H9 (cell line): ENCODE data around the gene BCLAF1. TPM values are rescaled to one million over a fixed set of nuclear protein-coding genes. Genes with fewer than 3 reads are reported as not detected.

Experiments used
- DNase-seq: peaks from one replicate; pipeline ENCODE4 v3.0.0-alpha.2; 2017
- H2AFZ ChIP-seq: one replicate; pipeline ENCODE4 v1.6.1; 2013; ENCODE audit warnings: mild to moderate bottlenecking, low read length, control low read depth, moderate library complexity
- H2AK5ac ChIP-seq: 2 replicates; pipeline ENCODE4 v1.6.1; 2013; ENCODE audit warnings: low read length, control low read depth, mixed read lengths; ENCODE audit not compliant: insufficient read length
- H2BK120ac ChIP-seq: one replicate; pipeline ENCODE4 v1.6.1; 2013; ENCODE audit warnings: low read depth, mild to moderate bottlenecking, low read length, control low read depth, inconsistent platforms; ENCODE audit not compliant: poor library complexity, severe bottlenecking
- H2BK12ac ChIP-seq: 2 replicates; pipeline ENCODE4 v1.6.1; 2013; ENCODE audit warnings: low read length, control low read depth, mixed read lengths, low read depth; ENCODE audit not compliant: insufficient read length
- H2BK15ac ChIP-seq: 2 replicates; pipeline ENCODE4 v1.6.1; 2013; ENCODE audit warnings: low read depth, low read length, control low read depth
- H2BK20ac ChIP-seq: one replicate; pipeline ENCODE4 v1.6.1; 2013; ENCODE audit warnings: low read depth, mild to moderate bottlenecking, low read length, control low read depth, inconsistent platforms; ENCODE audit not compliant: poor library complexity, severe bottlenecking
- H2BK5ac ChIP-seq: 2 replicates; pipeline ENCODE4 v1.6.1; 2013; ENCODE audit warnings: low read length, control low read depth, mixed read lengths; ENCODE audit not compliant: insufficient read length
- H3K14ac ChIP-seq: 2 replicates; pipeline ENCODE4 v1.6.1; 2013; ENCODE audit warnings: low read length, control low read depth; ENCODE audit not compliant: insufficient read depth
- H3K18ac ChIP-seq: 2 replicates; pipeline ENCODE4 v1.6.1; 2013; ENCODE audit warnings: low read depth, mild to moderate bottlenecking, mixed read lengths, low read length, control low read depth; ENCODE audit not compliant: insufficient read length
- H3K23ac ChIP-seq: 2 replicates; pipeline ENCODE4 v1.6.1; 2013; ENCODE audit warnings: low read length, control low read depth, mixed read lengths, low read depth; ENCODE audit not compliant: insufficient read length
- H3K23me2 ChIP-seq: 2 replicates; pipeline ENCODE4 v1.6.1; 2013; ENCODE audit warnings: low read depth, mild to moderate bottlenecking, mixed read lengths, low read length, control low read depth; ENCODE audit not compliant: insufficient read length, poor library complexity, severe bottlenecking
- H3K27ac ChIP-seq: 2 replicates; pipeline ENCODE4 v1.5.1; 2013; ENCODE audit warnings: low read length, control low read depth, mixed read lengths, low read depth; ENCODE audit not compliant: insufficient read length
- H3K27me3 ChIP-seq: 2 replicates; pipeline ENCODE4 v1.6.1; 2013; ENCODE audit warnings: low read length, control low read depth, inconsistent platforms; ENCODE audit not compliant: insufficient read depth
- H3K4ac ChIP-seq: 2 replicates; pipeline ENCODE4 v1.6.1; 2013; ENCODE audit warnings: low read depth, mild to moderate bottlenecking, control low read depth, inconsistent platforms, low read length, moderate library complexity
- H3K4me1 ChIP-seq: 2 replicates; pipeline ENCODE4 v1.6.1; 2013; ENCODE audit warnings: low read length, control low read depth, inconsistent platforms; ENCODE audit not compliant: insufficient read depth
- H3K4me2 ChIP-seq: 2 replicates; pipeline ENCODE4 v1.6.1; 2013; ENCODE audit warnings: low read length, control low read depth, mixed read lengths; ENCODE audit not compliant: insufficient read length, insufficient read depth
- H3K56ac ChIP-seq: 2 replicates; pipeline ENCODE4 v1.6.1; 2013; ENCODE audit warnings: low read depth, mild to moderate bottlenecking, mixed read lengths, low read length, control low read depth; ENCODE audit not compliant: insufficient read length
- H3K79me1 ChIP-seq: 2 replicates; pipeline ENCODE4 v1.6.1; 2013; ENCODE audit warnings: low read depth, mild to moderate bottlenecking, moderate library complexity, low read length, control low read depth, inconsistent platforms; ENCODE audit not compliant: insufficient read depth, poor library complexity, severe bottlenecking
- H3K79me2 ChIP-seq: 2 replicates; pipeline ENCODE4 v1.6.1; 2013; ENCODE audit warnings: low read length, control low read depth, inconsistent platforms; ENCODE audit not compliant: insufficient read depth
- H3K9ac ChIP-seq: 2 replicates; pipeline ENCODE4 v1.6.1; 2013; ENCODE audit warnings: low read length, control low read depth, mixed read lengths; ENCODE audit not compliant: insufficient read length; ENCODE audit errors: extremely low read depth
- H3K9me3 ChIP-seq: one replicate; pipeline ENCODE4 v1.6.1; 2013; ENCODE audit warnings: low read depth, low read length, inconsistent platforms; ENCODE audit not compliant: control insufficient read depth
- H3T11ph ChIP-seq: one replicate; pipeline ENCODE4 v1.6.1; 2013; ENCODE audit warnings: mild to moderate bottlenecking, low read length, control low read depth, inconsistent platforms
- H4K20me1 ChIP-seq: one replicate; pipeline ENCODE4 v1.6.1; 2013; ENCODE audit not compliant: control insufficient read depth, insufficient read length, insufficient read depth
- H4K5ac ChIP-seq: 2 replicates; pipeline ENCODE4 v1.6.1; 2013; ENCODE audit warnings: low read depth, mild to moderate bottlenecking, mixed read lengths, low read length, control low read depth; ENCODE audit not compliant: insufficient read length
- H4K8ac ChIP-seq: replicated peaks from 2 replicates; pipeline ENCODE4 v1.6.1; 2013; ENCODE audit warnings: low read length, control low read depth, mixed read lengths, low read depth; ENCODE audit not compliant: insufficient read length
- H4K91ac ChIP-seq: 2 replicates; pipeline ENCODE4 v1.6.1; 2013; ENCODE audit warnings: low read depth, mild to moderate bottlenecking, moderate library complexity, mixed read lengths, low read length, control low read depth; ENCODE audit not compliant: insufficient read length
- H3K27ac Mint-ChIP-seq, 3 experiments: 2 replicates in 2 of 3; 3 replicates in 1 of 3; pipeline ENCODE4 v1.8.0; 2020 to 2021; ENCODE audit warnings: mixed read lengths in 3 of 3, mild to moderate bottlenecking in 1 of 3, moderate library complexity in 1 of 3
- H3K27me3 Mint-ChIP-seq: 2 replicates; pipeline ENCODE4 v1.8.0; 2021; ENCODE audit warnings: low read depth, mild to moderate bottlenecking, moderate library complexity, mixed read lengths
- H3K36me3 Mint-ChIP-seq, 3 experiments: 2 replicates in 2 of 3; 3 replicates in 1 of 3; pipeline ENCODE4 v1.8.0; 2020 to 2021; ENCODE audit warnings: low read depth in 3 of 3, mixed read lengths in 3 of 3; ENCODE audit not compliant: insufficient read depth in 1 of 3
- H3K4me1 Mint-ChIP-seq, 2 experiments: 2 replicates each; pipeline ENCODE4 v1.8.0; 2020; ENCODE audit warnings: mixed read lengths in 2 of 2
- H3K4me3 Mint-ChIP-seq, 2 experiments: 2 replicates in 1 of 2; 3 replicates in 1 of 2; pipeline ENCODE4 v1.8.0; 2020 to 2021; ENCODE audit warnings: mild to moderate bottlenecking in 2 of 2, mixed read lengths in 2 of 2, moderate library complexity in 1 of 2
- H3K9me3 Mint-ChIP-seq, 2 experiments: 2 replicates in 1 of 2; 3 replicates in 1 of 2; pipeline ENCODE4 v1.8.0; 2020; ENCODE audit warnings: mild to moderate bottlenecking in 2 of 2, mixed read lengths in 2 of 2, moderate library complexity in 1 of 2
- WGBS: extraction: QIAGEN DNeasy Blood & Tissue Kit; methylation state at CpG from one replicate; pipeline ENCODE4 v1.1.7; 2013; ENCODE audit warnings: missing lambda C conversion rate, low lambda C conversion rate, mixed read lengths; ENCODE audit not compliant: insufficient read length; ENCODE audit errors: extremely low coverage; 5-methylcytosine and 5-hydroxymethylcytosine counted together
- total RNA-seq: library from RNA; stranded (reverse); gene quantifications from 2 replicates; pipeline ENCODE4 v1.2.1, GENCODE V29; 2021
- TF ChIP-seq, protein P1 (sequence below): fragments of 200-600 bp; sonication (generic); conservative IDR thresholded peaks from 3 replicates; pipeline ENCODE4 v1.8.0; 2021; ENCODE audit warnings: antibody characterized with exemption, mild to moderate bottlenecking

The BCLAF1 gene
- total RNA-seq, 1 experiment from 2014 or later = 257 TPM

DNA sequence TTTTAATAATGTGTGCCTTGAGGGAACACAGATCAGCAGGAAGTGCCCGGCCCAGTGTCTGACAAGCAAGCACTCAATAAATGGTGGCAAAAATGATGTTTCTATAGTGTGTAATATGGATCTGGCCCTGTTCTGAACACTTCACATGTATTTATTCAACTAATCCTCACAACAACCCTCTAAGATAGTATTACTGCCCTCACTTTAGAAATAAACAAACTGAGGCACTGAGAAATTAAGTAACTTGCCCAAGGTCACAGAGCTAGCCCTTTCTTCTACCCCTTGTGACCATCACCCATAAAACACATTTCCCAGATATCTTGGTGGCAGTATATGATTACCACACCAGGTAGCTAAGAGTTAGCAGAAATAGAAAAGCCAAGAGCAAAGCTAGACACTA lies 26.7 kb downstream of the BCLAF1 start:
- no peak overlapping the region for H3K56ac ChIP-seq
- no peak overlapping the region for H4K8ac ChIP-seq
- no peak overlapping the region for H2BK5ac ChIP-seq
- H2BK15ac ChIP-seq = no peak overlapping the region
- DNase-seq = no peak
- no peaks in the 10 kb centered on the region for H3K79me1 ChIP-seq
- no peak overlapping the region for H4K5ac ChIP-seq
- no peaks in the 10 kb centered on the region for H3K4me1 ChIP-seq
- H2AK5ac ChIP-seq = no peak overlapping the region
- no peak overlapping the region for H2BK12ac ChIP-seq
- H3K9me3 Mint-ChIP-seq = no peaks in the 10 kb centered on the region
- H3K27ac ChIP-seq = no peak overlapping the region
- no peak overlapping the region for H3K4ac ChIP-seq
- no peak overlapping the region for H3K9ac ChIP-seq
- no peak overlapping the region for H2AFZ ChIP-seq
- H2BK20ac ChIP-seq = no peak overlapping the region
- no peaks in the 10 kb centered on the region for H4K20me1 ChIP-seq
- no peaks in the 10 kb centered on the region for H3K79me2 ChIP-seq
- no peak overlapping the region for H3K14ac ChIP-seq
- H3K4me1 Mint-ChIP-seq = no peaks in the 10 kb centered on the region
- no peak overlapping the region for H3K18ac ChIP-seq
- no peak overlapping the region for H2BK120ac ChIP-seq
- TF ChIP-seq, protein P1, sequence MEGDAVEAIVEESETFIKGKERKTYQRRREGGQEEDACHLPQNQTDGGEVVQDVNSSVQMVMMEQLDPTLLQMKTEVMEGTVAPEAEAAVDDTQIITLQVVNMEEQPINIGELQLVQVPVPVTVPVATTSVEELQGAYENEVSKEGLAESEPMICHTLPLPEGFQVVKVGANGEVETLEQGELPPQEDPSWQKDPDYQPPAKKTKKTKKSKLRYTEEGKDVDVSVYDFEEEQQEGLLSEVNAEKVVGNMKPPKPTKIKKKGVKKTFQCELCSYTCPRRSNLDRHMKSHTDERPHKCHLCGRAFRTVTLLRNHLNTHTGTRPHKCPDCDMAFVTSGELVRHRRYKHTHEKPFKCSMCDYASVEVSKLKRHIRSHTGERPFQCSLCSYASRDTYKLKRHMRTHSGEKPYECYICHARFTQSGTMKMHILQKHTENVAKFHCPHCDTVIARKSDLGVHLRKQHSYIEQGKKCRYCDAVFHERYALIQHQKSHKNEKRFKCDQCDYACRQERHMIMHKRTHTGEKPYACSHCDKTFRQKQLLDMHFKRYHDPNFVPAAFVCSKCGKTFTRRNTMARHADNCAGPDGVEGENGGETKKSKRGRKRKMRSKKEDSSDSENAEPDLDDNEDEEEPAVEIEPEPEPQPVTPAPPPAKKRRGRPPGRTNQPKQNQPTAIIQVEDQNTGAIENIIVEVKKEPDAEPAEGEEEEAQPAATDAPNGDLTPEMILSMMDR = no peak
- no peak overlapping the region for H3T11ph ChIP-seq
- no peaks in the 10 kb centered on the region for H3K9me3 ChIP-seq
- no peaks in the 10 kb centered on the region for H3K27me3 ChIP-seq
- H3K27me3 Mint-ChIP-seq = no peaks in the 10 kb centered on the region
- no peak overlapping the region for H3K27ac Mint-ChIP-seq
- H4K91ac ChIP-seq = no peak overlapping the region
- H3K4me2 ChIP-seq = no peak overlapping the region
- no peak overlapping the region for H3K4me3 Mint-ChIP-seq
- no peaks in the 10 kb centered on the region for H3K23me2 ChIP-seq
- H3K23ac ChIP-seq = no peak overlapping the region
- WGBS = no CpG with 5 or more reads among the region's 1 CpG
- H3K36me3 Mint-ChIP-seq = peaks cover 38 to 92% (median 81%) of the 10 kb centered on the region in 3 experiments; a peak in 6 of 7 replicates
